NAMALWA (cell line): ENCODE results near the gene SOS1.
"Not testable (repeated sequence)": the region's sequence is repeated elsewhere in the genome, so short reads cannot be mapped to it uniquely, and the experiment has no call there.

Source experiments
- DNase-seq: peaks from one replicate; pipeline ENCODE4 v3.0.0-alpha.2; 2015; ENCODE audit warnings: low spot score

SOS1 gene

DNA sequence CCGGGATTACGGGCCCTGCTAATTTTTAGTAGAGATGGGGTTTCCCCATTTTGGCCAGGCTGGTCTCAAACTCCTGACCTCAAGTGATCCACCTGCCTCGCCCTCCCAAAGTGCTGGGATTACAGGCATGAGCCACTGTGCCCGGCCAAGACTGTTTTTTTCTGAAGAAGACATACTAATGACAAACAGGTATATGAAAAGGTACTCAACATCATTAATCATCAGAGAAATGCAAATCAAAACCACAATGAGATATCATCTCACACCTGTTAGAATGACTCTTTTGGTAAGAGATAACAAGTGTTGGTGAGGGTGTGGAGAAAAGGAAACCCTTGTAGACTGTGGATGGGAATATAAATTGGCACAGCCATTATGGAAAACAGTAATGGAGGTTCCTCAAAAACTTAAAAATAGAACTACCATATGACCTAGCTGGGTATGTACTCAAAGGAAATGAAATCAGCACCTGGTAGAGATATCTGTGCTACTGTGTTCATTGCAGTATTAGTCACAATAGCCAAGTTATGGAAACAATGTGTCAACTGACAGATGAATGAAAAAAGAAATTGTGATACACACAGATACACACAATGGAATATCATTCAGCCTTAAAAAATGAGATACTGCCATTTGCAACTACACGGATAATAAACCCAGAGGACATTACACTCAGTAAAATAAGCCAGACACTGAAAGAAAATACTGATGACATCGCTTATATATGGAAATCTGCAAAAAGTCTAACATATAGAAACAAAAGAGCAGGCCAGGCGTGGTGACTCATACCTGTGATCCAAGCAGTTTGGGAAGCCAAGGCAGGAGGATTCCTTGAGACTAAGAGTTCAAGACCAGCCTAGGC is 20.8 kb downstream of the SOS1 start:
- DNase-seq = no peak

DNA sequence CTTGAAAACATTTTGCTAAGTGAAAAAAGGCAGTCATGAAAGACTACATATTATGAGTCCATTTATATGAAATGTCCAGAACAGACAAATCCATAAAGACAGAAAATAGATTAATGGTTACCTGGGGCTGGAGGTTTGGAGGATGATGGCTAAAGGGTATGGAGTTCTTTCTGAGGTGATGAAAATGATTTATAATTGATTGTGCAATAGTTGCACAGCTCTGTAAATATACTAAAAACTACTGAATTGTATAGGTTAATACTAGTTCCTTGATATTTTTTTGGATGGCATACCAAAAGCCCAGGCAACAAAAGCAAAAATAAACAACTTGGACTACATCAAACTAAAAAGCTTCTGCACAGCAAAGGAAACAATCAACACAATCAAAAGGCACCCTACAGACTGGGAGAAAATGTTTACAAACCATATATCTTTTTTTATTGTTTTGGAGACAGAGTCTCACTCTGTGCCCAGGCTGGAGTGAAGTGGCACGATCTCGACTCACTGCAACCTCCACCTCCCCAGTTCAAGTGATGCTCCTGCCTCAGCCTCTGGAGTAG is 21.5 kb downstream of the SOS1 start:
- DNase-seq = no peak

DNA sequence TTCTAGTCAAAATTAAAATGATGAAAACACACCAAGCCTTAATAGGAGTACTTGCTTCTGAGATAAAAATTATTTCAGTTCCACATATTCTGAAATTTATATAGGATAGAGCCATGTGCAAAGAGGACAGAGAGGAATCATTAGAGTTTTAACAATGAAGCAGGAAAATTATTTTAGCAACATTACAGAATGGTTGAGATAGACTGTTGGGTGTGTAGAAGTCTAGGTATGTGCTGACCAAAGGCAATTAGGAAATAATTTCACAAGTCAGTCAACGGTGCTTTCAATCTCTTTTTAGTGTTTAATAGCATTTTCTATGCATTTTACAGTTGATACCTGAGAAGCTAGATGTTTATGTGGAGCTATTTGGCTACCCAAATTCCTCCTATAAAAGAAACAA is 25.2 kb downstream of the SOS1 start:
- no peak for DNase-seq

DNA sequence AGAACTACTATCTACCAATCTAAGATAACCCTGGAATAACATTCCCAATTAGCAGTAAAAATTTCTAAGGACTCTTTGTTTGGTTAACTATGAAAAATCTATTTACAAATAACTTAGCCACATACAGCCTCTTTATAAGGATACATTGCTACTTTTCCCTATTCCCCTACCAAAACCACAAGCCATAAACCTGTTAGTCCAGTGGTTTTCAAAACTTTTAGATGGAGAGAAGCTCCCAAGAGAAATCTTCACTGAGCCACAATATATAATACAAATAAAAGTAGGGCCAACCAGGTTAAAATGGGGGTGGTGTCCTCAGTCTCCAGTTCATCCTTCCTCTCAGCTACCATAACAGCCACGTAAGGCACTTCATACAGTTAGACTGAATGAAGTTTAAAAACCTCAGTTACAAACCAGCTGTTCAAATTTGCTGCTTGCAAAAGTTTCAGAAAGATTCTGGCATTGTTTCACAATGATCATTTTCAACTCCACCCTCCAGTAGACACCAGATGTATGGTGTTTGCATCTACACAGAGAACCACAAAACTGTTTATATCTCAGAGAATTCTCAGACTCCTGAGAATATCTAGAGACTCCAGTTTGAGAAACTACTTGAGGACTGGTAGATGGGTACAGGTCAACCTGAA is 26.0 kb downstream of the SOS1 start:
- DNase-seq = peak; percentile 27

DNA sequence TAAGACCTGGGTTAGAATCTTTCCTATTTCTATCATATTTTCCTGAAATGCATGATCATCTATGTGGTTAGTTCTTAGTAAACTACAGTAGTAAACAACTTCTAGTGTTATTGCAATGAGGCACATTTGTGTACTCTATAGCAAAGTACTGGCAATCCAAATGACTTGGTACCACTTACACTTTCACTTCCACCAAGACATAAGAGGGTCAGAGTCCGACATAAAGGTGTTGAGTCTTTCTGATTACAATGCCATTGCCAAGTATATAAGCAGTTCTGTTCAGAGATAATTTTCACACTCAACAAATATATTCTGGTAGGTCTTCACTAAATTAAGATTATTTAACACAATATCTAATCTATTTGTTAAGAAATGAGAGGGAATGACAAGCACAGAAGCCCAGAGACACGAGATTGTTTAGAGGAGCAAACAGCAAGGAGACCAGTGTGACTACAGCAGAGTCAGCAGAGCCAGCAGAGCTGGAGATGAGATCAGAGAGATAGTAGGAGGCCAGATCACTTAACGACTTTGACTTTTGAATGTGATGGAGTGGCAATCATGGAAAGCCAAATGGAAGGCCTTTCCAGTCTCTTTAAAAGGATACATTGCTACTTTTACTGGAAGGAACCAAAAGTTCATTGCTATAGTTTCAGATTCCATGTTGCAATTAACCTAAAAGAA is 27.5 kb downstream of the SOS1 start:
- DNase-seq = no peak

DNA sequence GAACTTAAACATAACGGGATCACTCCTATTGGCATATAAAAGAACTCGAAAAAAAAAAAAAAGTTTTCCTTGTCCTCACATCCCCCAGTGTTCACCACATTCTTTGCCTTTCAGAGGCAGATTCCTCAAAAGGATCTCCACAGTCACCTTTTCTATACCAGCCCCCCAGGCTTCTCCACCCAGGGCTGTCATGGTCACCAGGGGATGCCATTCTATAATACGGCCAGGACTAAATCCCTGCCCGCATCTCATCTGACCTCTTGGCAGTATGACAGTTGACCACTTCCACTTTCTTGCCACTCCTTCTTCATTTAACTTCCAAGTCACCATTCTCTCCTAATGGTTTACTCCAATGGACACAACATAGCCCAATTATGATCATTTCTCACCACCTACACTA is 29.3 kb downstream of the SOS1 start:
- no peak for DNase-seq

DNA sequence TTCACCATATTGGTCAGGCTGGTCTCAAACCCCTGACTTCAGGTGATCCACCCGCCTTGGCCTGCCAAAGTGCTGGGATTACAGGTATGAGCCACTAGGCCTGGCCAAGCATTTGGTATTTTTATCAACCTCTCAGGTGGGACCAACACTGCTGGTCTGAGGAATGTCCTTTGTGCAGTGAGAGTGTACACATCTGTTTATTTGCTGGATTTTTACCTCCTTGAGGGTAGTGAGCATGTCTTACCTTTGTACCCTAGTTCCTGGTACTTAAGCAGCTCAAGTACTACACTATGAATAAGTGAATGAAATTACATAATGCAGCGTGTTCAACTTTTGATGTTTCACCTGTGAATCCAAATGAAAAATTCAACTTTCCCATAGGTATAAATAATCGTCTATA is 29.8 kb downstream of the SOS1 start:
- DNase-seq = no peak

DNA sequence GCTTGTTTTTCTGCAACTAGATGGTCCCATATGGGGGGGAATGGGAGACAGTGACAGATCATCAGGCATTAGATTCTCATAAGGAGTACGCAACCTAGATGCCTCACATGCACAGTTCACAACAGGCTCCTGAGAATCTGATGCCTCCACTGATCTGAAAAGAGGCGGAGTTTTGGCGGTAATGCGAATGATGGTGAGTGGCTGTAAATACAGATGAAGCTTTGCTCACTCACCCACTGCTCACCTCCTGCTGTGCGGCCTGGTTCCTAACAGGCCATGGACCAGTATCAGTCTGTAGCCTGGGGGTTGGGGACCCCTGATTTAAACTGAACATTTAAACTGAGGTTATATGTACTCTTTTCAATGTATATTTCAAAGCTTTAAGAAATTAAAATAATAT is 40.7 kb downstream of the SOS1 start:
- DNase-seq = no peak

DNA sequence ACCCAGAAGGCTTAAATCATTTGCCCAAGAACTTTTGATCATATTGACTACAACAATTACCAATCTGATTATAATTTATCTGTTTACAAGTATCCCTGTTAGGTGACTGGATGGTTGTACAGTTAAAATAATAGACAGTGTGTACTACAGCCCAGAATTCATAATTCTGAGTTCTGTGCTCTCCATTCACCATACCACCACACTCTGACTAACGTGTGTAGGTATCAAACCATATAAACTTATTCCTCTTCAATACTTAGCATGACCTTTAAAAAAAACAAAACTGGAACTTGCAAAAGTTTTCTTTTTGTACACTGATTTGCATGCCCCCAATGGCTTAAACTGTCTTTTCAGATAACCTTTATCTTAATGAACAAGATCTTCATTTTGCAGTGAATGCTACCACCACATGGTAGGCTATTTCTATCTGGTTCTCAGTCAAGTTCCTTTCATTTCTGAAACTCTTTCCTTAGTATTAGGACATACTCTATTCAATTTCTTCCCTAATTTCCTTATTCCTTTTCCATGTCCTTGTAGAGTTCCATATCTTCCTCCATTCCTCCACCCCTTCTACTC is 50.9 kb downstream of the SOS1 start:
- DNase-seq = no peak

DNA sequence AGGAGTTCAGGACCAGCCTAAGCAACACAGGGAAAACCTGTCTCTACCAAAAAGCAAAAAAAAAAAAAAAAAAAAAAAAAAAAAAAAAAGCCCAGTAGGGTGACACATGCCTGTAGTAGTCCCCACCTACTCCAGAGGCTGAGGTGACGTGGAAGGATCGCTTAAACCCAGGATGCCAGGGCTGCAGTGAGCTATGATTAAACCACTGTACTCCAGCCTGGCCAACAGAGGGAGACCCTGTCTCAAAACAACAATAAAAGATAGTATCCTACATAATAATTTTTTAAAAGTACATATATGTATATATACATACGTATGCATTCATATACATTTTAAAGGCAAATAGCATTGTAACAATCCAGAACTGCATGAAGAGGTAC is 51.7 kb downstream of the SOS1 start:
- no peak for DNase-seq

DNA sequence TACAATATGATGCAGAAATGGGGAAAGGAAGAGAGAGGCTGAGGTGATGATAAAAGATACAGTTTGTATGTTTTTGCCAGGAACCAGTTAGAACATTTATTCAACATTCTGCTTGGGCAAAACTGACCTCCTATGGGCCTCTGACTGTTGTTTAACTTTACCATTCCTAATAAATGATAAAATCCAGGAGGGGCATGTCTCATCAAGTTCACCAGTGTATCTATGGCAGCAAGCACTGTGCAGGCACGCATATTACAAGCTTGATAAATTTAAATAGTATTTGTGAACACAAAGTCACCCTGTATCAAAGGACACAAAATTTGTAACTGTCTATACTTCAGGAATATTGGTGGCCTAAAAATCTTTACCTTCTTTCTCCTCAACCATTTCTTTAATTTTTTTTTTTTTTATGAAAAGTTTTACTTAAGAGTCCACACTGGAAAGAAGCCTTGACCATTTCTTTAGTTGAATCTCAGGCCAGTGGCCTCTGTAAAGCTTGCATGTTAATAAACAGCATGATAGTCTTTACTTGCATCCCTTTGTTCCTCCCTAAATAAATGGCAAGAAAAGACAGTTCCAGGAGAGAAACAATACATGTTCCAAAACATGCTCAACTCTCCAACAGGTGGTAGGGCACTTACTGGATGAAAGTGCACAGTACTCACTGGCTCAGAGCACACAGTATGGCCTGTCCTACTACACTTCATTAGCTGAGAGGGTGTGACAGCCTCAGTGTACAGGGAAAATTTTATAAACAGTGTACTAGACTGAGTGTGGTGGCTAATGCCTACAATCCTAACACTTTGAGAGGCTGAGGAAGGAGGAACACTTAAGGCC is 52.3 kb downstream of the SOS1 start:
- DNase-seq = no peak

DNA sequence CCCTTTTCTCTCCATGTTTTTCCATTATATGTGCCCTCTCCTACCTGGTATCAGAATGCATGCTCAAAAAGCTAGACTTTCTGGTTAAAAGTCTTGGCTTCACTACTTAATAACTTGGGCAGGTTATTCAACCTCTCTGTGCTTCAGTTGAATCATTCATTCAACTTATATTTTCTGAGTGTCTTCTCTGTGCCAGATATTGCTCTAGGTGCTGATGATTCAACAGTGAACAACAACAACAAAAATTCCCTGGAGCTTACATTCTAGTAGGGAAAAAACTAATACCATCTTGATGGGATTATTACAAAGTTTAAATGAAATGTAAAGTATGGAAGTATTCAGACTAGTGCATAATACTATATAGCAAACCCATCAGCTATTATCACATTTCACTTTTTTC is 55.2 kb downstream of the SOS1 start:
- no peak for DNase-seq

DNA sequence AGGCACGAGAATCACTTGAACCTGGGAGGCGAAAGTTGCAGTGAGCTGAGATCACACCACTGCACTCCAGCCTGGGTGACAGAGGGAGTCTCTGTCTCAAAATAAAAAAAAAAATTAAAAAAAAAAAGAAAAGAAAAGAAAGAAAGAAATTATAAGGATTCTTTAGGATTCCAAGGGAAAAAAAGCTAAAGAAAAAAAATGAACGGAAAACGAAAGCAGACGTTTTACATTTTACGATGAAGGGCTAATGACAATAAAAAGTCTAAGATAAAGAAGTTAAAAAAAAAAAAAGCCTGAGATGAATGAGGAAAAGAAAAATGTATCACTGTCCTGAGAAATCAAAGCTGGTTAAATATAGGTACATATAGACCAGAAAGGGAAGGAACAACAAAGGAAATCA is 58.5 kb downstream of the SOS1 start:
- DNase-seq = no peak

DNA sequence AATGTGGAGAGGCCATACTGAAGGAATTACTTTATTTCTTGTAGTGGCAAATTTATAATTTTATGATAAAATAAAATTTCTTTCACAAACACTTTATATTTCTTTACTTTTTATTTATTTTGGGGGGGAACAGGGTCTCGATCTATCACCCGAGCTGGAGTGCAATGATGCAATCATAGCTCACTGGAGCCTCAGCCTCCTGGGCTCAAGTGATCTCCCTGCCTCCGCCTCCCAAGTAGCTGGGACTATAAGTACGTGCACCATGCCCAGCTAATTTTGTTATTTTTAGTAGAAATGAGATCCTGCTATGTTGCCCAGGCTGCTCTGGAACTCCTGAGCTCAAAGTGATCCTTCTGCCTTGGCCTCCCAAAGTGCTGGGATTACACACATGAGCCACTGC is 59.6 kb downstream of the SOS1 start:
- DNase-seq = no peak

DNA sequence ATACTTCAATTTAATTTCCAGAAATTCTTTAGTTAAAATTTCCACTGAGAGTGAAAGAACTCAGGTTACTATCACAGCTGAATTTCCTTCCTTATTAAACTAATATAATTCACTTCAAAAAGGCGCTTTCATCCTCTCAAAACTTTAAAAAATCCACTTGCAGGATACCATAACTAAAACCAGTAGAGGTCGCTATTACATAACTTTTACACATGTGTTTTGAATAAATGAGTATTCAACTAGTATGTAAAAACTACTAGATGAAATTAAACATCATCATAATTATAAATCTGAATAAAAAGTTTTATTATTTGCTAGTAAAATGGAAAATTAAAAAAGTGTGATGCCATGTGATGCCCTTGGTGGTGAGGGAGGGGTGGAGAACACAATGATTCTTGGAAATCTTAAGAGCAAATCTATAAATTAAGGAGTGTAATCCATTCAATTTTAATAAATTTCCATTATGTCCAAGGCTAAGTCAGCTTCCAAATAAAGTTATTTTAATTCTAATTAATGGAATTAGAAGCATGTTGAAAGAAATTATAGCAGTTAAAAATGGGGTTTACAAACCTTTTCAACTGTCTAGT is 61.4 kb downstream of the SOS1 start:
- peak; percentile 75 for DNase-seq

DNA sequence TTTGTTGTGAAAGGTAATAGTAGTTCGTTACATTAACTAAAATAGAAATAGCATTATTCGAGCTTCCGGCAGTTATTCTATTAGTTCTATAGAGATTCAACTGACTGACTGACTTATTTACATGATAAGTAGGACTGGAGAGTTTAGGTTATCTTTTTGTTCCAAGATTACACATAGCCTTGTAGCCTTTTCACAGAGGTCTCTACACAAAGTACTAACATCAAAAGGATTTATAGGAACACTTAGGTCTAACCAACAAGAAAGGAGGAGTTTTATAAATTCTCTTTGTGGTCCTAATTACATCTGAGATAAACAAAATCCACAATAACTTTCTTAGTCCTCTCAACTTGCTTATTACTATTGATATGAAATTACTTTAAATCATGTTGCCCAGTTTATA is 62.8 kb downstream of the SOS1 start:
- no peak for DNase-seq

DNA sequence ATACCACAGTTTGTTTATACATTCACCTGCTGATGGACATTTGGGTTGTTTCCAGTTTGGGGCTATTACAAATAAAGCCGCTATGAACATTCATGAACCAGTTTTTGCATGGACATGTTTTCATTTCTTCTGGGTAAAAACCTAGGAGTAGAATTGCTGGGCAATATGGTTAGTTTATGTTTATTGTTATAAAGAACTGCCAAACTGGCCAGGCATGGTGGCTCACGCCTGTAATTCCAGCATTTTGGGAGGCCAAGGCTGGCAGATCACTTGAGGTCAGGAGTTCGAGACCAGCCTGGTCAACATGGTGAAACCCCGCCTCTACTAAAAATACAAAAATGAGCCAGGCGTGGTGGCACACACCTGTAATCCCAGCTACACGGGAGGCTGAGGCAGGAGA is 68.2 kb downstream of the SOS1 start:
- not testable (repeated sequence) for DNase-seq

DNA sequence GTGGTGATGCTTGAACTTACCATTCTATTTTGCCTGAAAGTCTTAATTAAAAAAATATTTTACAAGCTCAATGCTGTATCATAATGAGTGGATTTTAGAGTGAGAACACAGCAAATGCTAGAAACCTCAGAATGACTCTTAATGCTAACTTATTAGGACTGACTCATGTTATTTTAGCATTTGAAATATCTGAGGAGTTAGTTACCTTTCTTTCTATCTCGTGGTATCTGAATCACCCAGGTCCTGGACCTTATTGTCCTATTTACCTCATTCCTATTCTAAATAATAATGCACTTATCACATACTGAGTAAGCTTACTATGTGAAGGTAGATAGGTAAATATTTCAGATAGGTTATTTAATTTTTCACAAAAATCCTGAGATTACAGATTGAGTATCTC is 70.7 kb downstream of the SOS1 start:
- no peak for DNase-seq

DNA sequence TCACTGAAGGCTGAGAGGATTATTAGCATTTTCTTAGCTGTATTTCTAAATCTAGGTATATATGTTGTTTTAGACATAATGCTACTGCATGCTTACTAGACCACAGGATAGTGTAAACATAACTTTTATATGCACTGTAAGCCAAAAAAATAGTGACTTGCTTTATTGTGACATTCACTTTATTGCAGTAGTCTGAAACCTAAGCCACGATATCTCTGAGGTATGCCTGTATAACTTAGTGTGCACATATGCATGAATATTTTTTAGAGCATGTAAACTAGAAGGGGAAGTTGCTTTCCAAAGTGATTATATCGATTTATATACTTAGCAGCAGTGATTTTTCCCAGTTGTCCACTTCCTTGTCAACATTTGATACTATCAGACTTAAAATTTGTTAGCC is 81.8 kb downstream of the SOS1 start:
- no peak for DNase-seq

DNA sequence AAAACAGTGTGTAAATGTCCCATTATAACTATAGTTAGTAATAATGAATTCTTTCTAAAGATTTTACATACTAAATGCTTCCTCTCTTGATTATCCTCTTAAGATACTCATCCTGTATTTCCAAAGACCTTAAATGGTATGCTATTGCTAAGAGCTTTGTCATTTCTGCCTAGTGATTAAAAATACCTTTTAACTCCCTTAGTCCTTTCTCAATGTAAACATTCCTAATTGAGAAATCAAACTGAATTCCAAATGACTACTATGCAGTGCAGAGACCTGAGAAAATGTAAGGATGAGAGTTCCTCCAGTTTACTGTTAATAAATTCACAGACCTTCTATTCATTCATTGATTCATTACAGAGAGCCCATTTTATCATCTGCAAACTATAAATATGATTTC is 86.9 kb downstream of the SOS1 start:
- DNase-seq = no peak

DNA sequence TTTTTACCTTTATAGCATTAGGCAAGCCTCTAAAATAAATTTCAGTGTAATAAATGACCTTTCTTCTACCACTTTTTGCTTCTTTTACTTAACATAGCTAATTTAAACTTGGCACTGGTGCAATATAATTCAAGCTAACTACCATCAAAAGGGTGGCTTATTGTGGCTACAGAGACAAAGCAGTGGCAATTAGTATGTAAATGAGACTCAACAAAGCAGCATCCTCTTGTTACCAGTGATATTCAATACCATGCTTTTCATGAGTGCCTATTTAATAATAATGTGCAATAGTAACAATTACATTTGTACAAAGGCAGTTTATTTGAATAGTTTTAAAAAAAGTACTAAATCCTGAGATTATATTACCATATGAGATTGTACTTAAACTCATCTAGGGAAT is 93.4 kb downstream of the SOS1 start:
- no peak for DNase-seq
